ENCODE data around the gene FAM219A.

Gene FAM219A

GRCh38 chr9:34403554-34404380, 54.6 kb downstream of the FAM219A start:
- peak; percentile 77 for DNase-seq (ENCODE audit: extremely low spot score)
- ChIA-PET POLR2A (no interaction called here), CTCF (interaction anchor here (0.7 to 2.7 kb wide), 22 partner anchors 9 to 233 kb away, joined by 3 to 15 read pairs (median 5); partner anchors contain the start of gene SIGMAR1)
- TF ChIP-seq FOXK2 (IDR thresholded peaks at IDR 0.05) (no peak), ARNT (IDR thresholded peaks at IDR 0.05) (no peak)

GRCh38 chr9:34400686-34401602, 57.4 kb downstream of the FAM219A start:
- TF ChIP-seq FOXM1 (IDR thresholded peaks at IDR 0.05; ENCODE audit: borderline replicate concordance): no peak
- no peak for TF ChIP-seq LEF1 (IDR thresholded peaks at IDR 0.05; ENCODE audit: borderline replicate concordance)
- no peak for TF ChIP-seq BHLHE40 (IDR thresholded peaks at IDR 0.05; ENCODE audit: borderline replicate concordance)
- no peak for TF ChIP-seq ARNT (IDR thresholded peaks at IDR 0.05)
- TF ChIP-seq TARDBP (IDR thresholded peaks at IDR 0.05): no peak
- no peak for TF ChIP-seq L3MBTL2 (conservative IDR thresholded peaks at IDR 0.05)
- no peak for TF ChIP-seq FOXA1 (IDR thresholded peaks at IDR 0.05)
- TF ChIP-seq NFRKB (IDR thresholded peaks at IDR 0.05): no peak
- no peak for TF ChIP-seq SP1 (IDR thresholded peaks at IDR 0.05)
- no peak for TF ChIP-seq SUZ12 (IDR thresholded peaks at IDR 0.05)
- no peak for TF ChIP-seq ZNF384 (IDR thresholded peaks at IDR 0.05)
- no peak for TF ChIP-seq FOXK2 (IDR thresholded peaks at IDR 0.05)
- no peak for TF ChIP-seq CTBP1 (IDR thresholded peaks at IDR 0.05; ENCODE audit: borderline replicate concordance)
- no peak for TF ChIP-seq PKNOX1 (IDR thresholded peaks at IDR 0.05)
- no peak for TF ChIP-seq ELF4 (IDR thresholded peaks at IDR 0.05)
- TF ChIP-seq HDGF (IDR thresholded peaks at IDR 0.05; ENCODE audit: borderline replicate concordance): no peak
- ChIA-PET POLR2A (no interaction called here), CTCF (interaction anchor here (0.6 kb wide), 1 partner anchor 99 kb away, joined by 3 read pairs; no protein-coding TSS in a partner anchor)
- no peak for DNase-seq (ENCODE audit: extremely low spot score)

- TF ChIP-seq SUZ12 (IDR thresholded peaks at IDR 0.05): no peak
- no peak for TF ChIP-seq FOXM1 (IDR thresholded peaks at IDR 0.05; ENCODE audit: borderline replicate concordance)
- TF ChIP-seq ZNF384 (IDR thresholded peaks at IDR 0.05): no peak
- no peak for TF ChIP-seq CTBP1 (IDR thresholded peaks at IDR 0.05; ENCODE audit: borderline replicate concordance)
- TF ChIP-seq TARDBP (IDR thresholded peaks at IDR 0.05): no peak
- TF ChIP-seq FOXA1 (IDR thresholded peaks at IDR 0.05): no peak
- no peak for TF ChIP-seq FOXK2 (IDR thresholded peaks at IDR 0.05)
- TF ChIP-seq ARNT (IDR thresholded peaks at IDR 0.05): no peak
- TF ChIP-seq PKNOX1 (IDR thresholded peaks at IDR 0.05): no peak
- TF ChIP-seq NFRKB (IDR thresholded peaks at IDR 0.05): no peak
- TF ChIP-seq L3MBTL2 (conservative IDR thresholded peaks at IDR 0.05): no peak
- TF ChIP-seq HDGF (IDR thresholded peaks at IDR 0.05; ENCODE audit: borderline replicate concordance): no peak
- TF ChIP-seq ELF4 (IDR thresholded peaks at IDR 0.05): no peak
- no peak for TF ChIP-seq SP1 (IDR thresholded peaks at IDR 0.05)
- TF ChIP-seq LEF1 (IDR thresholded peaks at IDR 0.05; ENCODE audit: borderline replicate concordance): no peak
- TF ChIP-seq BHLHE40 (IDR thresholded peaks at IDR 0.05; ENCODE audit: borderline replicate concordance): no peak
- no peak for DNase-seq (ENCODE audit: extremely low spot score)
- ChIA-PET POLR2A (no interaction called here), CTCF (interaction anchor here (0.6 kb wide), 1 partner anchor 99 kb away, joined by 3 read pairs; no protein-coding TSS in a partner anchor)
These were observed 58.1 kb downstream of the FAM219A start for GRCh38 chr9:34400275-34400674.

GRCh38 chr9:34399729-34400128, 58.6 kb downstream of the FAM219A start:
- CTCF ChIA-PET: no interaction called here
- no peak for DNase-seq (ENCODE audit: extremely low spot score)
- no peak for TF ChIP-seq PKNOX1 (IDR thresholded peaks at IDR 0.05)
- TF ChIP-seq CTBP1 (IDR thresholded peaks at IDR 0.05; ENCODE audit: borderline replicate concordance): no peak
- TF ChIP-seq TARDBP (IDR thresholded peaks at IDR 0.05): no peak
- no peak for TF ChIP-seq ELF4 (IDR thresholded peaks at IDR 0.05)
- no peak for TF ChIP-seq ARNT (IDR thresholded peaks at IDR 0.05)
- no peak for TF ChIP-seq L3MBTL2 (conservative IDR thresholded peaks at IDR 0.05)
- no peak for TF ChIP-seq LEF1 (IDR thresholded peaks at IDR 0.05; ENCODE audit: borderline replicate concordance)
- TF ChIP-seq FOXA1 (IDR thresholded peaks at IDR 0.05): no peak
- TF ChIP-seq ZNF384 (IDR thresholded peaks at IDR 0.05): no peak
- no peak for TF ChIP-seq SUZ12 (IDR thresholded peaks at IDR 0.05)
- TF ChIP-seq HDGF (IDR thresholded peaks at IDR 0.05; ENCODE audit: borderline replicate concordance): no peak
- no peak for TF ChIP-seq SP1 (IDR thresholded peaks at IDR 0.05)
- TF ChIP-seq FOXK2 (IDR thresholded peaks at IDR 0.05): no peak
- no peak for TF ChIP-seq FOXM1 (IDR thresholded peaks at IDR 0.05; ENCODE audit: borderline replicate concordance)
- POLR2A ChIA-PET: no interaction called here

GRCh38 chr9:34398875-34399274, 59.5 kb downstream of the FAM219A start:
- CTCF ChIA-PET: no interaction called here

More at GRCh38 chr9:34398875-34399274, 59.5 kb downstream of the FAM219A start:
- POLR2A ChIA-PET: no interaction called here
- DNase-seq (ENCODE audit: extremely low spot score): no peak
- TF ChIP-seq FOXM1 (IDR thresholded peaks at IDR 0.05; ENCODE audit: borderline replicate concordance) (no peak), LEF1 (IDR thresholded peaks at IDR 0.05; ENCODE audit: borderline replicate concordance) (no peak), ARNT (IDR thresholded peaks at IDR 0.05) (no peak), TARDBP (IDR thresholded peaks at IDR 0.05) (no peak), PKNOX1 (IDR thresholded peaks at IDR 0.05) (no peak), SUZ12 (IDR thresholded peaks at IDR 0.05) (no peak)
